ENCODE data around the gene PHC2. TPM values are rescaled to one million over a fixed set of nuclear protein-coding genes. Genes with fewer than 3 reads are reported as not detected.

PHC2 gene
- total and polyA plus RNA-seq, 9 of the 15 experiments (the other 6 are each of a cell fraction or from before 2014, with no cell fraction given): 3.1 to 67.6 (median 34.6) TPM

DNA sequence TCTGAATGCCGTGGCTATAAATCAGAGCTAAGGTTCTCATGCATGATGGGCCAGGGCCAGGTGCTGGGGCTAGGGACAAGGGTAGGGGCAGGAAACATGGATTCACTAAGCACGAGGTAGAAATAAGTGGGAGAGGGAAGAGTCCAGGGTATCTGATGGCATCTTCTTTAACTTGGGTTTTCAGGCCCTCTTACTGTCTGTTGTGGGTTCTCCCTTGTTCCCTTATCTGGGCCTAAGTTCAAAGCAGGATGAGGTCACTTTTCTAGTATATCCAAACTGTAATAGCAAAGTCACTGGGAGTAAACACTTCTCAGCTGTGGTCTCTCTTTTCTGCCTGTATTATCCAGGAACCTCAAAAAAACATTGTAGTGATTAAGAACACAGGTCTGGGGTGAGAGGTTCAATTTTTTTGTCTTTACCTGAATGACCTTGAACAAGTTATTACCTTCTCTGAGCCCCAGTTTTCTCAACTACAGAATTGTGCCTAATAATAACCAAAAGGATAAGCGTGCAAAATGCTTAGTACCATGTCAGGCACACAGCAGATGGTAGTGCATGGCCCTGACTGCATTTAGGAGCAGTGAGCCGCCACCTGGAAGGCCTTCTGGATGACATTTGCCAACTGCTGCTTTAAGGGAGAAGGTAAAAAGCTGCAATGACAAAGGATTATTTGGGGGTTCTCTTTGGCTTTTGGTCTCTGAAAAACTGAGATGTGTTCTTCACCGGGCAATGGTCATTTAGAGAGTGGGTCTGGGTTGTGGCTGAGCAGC lies 56.4 kb downstream of the PHC2 start (continued):
- TF ChIP-seq ZNF785 (CRISPR knock-in tag; IDR thresholded peaks at IDR 0.05): no peak
- TF ChIP-seq CBX2 (IDR thresholded peaks at IDR 0.05; ENCODE audit: insufficient read depth, low read length, poor library complexity, severe bottlenecking): no peak
- TF ChIP-seq TCF7L2 (IDR thresholded peaks at IDR 0.05; ENCODE audit: low read depth, low read length): 0 out of 2 replicates have a peak, but pooled peaks have one; percentile 55
- TF ChIP-seq FOXJ2 (tag; IDR thresholded peaks at IDR 0.05): no peak
- TF ChIP-seq, protein P1, sequence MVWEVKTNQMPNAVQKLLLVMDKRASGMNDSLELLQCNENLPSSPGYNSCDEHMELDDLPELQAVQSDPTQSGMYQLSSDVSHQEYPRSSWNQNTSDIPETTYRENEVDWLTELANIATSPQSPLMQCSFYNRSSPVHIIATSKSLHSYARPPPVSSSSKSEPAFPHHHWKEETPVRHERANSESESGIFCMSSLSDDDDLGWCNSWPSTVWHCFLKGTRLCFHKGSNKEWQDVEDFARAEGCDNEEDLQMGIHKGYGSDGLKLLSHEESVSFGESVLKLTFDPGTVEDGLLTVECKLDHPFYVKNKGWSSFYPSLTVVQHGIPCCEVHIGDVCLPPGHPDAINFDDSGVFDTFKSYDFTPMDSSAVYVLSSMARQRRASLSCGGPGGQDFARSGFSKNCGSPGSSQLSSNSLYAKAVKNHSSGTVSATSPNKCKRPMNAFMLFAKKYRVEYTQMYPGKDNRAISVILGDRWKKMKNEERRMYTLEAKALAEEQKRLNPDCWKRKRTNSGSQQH (CRISPR knock-in tag; IDR thresholded peaks at IDR 0.05): no peak
- TF ChIP-seq OTX1 (CRISPR knock-in tag; IDR thresholded peaks at IDR 0.05): no peak
- TF ChIP-seq, protein P2, sequence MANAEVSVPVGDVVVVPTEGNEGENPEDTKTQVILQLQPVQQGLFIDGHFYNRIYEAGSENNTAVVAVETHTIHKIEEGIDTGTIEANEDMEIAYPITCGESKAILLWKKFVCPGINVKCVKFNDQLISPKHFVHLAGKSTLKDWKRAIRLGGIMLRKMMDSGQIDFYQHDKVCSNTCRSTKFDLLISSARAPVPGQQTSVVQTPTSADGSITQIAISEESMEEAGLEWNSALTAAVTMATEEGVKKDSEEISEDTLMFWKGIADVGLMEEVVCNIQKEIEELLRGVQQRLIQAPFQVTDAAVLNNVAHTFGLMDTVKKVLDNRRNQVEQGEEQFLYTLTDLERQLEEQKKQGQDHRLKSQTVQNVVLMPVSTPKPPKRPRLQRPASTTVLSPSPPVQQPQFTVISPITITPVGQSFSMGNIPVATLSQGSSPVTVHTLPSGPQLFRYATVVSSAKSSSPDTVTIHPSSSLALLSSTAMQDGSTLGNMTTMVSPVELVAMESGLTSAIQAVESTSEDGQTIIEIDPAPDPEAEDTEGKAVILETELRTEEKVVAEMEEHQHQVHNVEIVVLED (CRISPR knock-in tag; IDR thresholded peaks at IDR 0.05): no peak
- TF ChIP-seq SMARCE1 (IDR thresholded peaks at IDR 0.05): peak; percentile 73
- TF ChIP-seq, protein P3, sequence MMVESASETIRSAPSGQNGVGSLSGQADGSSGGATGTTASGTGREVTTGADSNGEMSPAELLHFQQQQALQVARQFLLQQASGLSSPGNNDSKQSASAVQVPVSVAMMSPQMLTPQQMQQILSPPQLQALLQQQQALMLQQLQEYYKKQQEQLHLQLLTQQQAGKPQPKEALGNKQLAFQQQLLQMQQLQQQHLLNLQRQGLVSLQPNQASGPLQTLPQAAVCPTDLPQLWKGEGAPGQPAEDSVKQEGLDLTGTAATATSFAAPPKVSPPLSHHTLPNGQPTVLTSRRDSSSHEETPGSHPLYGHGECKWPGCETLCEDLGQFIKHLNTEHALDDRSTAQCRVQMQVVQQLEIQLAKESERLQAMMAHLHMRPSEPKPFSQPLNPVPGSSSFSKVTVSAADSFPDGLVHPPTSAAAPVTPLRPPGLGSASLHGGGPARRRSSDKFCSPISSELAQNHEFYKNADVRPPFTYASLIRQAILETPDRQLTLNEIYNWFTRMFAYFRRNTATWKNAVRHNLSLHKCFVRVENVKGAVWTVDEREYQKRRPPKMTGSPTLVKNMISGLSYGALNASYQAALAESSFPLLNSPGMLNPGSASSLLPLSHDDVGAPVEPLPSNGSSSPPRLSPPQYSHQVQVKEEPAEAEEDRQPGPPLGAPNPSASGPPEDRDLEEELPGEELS (CRISPR knock-in tag; IDR thresholded peaks at IDR 0.05; ENCODE audit: borderline replicate concordance): no peak
- no peak for TF ChIP-seq ZBED1 (IDR thresholded peaks at IDR 0.05)
- TF ChIP-seq NR2C2 (CRISPR knock-in tag; IDR thresholded peaks at IDR 0.05): no peak
- peak; percentile 62; the same call in 1 of the 2 replicates for TF ChIP-seq NR2C2 (tag; IDR thresholded peaks at IDR 0.05)
- TF ChIP-seq SMAD1 (IDR thresholded peaks at IDR 0.05; ENCODE audit: low read depth, low read length, partially characterized antibody): no peak
- TF ChIP-seq ZNF695 (CRISPR knock-in tag; IDR thresholded peaks at IDR 0.05): no peak
- TF ChIP-seq HMG20B (CRISPR knock-in tag; IDR thresholded peaks at IDR 0.05): no peak
- peak; percentile 6; the same call in 1 of the 2 replicates for TF ChIP-seq MAFK (IDR thresholded peaks at IDR 0.05; ENCODE audit: low read length)
- no peak for TF ChIP-seq ZNF12 (CRISPR knock-in tag; IDR thresholded peaks at IDR 0.05)
- no peak for TF ChIP-seq STAT5A (IDR thresholded peaks at IDR 0.05; ENCODE audit: borderline replicate concordance, low read length)

Data from K562 (cell line).